ENCODE data around the gene ZNF217. TPM values are rescaled to one million over a fixed set of nuclear protein-coding genes. Genes with fewer than 3 reads are reported as not detected.
"Not testable (repeated sequence)": the region's sequence is repeated elsewhere in the genome, so short reads cannot be mapped to it uniquely, and the experiment has no call there.

The ZNF217 gene
- total and polyA plus RNA-seq, 8 donors: 6.3 to 40.2 (median 25.9) TPM

- H3K4me3 ChIP-seq: no peak overlapping the region
- no peak overlapping the region for H3K27ac ChIP-seq
- H3K36me3 ChIP-seq: peaks cover 12 to 63% (median 58%) of the 10 kb centered on the region in 4 donors
- peak in 1 of 2 donors; percentile 4 for DNase-seq
- 96 to 100% (median 98%) methylated on average over 11 of the region's 11 CpGs for WGBS, 5 donors
- no peaks in the 10 kb centered on the region for H3K9me3 ChIP-seq
- peaks cover 7 to 23% (median 13%) of the 10 kb centered on the region in 4 donors for H3K4me1 ChIP-seq
- H3K27me3 ChIP-seq: no peaks in the 10 kb centered on the region
- TF ChIP-seq CTCF (IDR thresholded peaks at IDR 0.05): no peak
- TF ChIP-seq POLR2A (IDR thresholded peaks at IDR 0.05): no peak
- TF ChIP-seq EP300 (IDR thresholded peaks at IDR 0.05): no peak
- no peak for TF ChIP-seq POLR2AphosphoS5 (IDR thresholded peaks at IDR 0.05)
- intact Hi-C loops (cut with DNase I; ENCODE audit: low total_unique reads): no loop called here
Measured at GRCh38 chr20:53565254-53565653, 28.4 kb downstream of the ZNF217 start.

- H3K4me3 ChIP-seq; H3K27me3 ChIP-seq; DNase-seq; H3K27ac ChIP-seq; intact Hi-C loops (cut with DNase I; ENCODE audit: low total_unique reads); H3K9me3 ChIP-seq; H3K4me1 ChIP-seq: not testable (repeated sequence)
- WGBS, 5 donors: 96 to 98% (median 97%) methylated on average over 8 to 9 of the region's 9 CpGs
- peaks cover 7 to 33% (median 29%) of the 10 kb centered on the region in 4 donors for H3K36me3 ChIP-seq
Measured at GRCh38 chr20:53562104-53562764, 31.4 kb downstream of the ZNF217 start.

GRCh38 chr20:53561505-53561904 lies 32.1 kb downstream of the ZNF217 start:
- Histone ChIP-seq H3K4me3 (no peak overlapping the region), H3K9me3 (no peaks in the 10 kb centered on the region), H3K27me3 (no peaks in the 10 kb centered on the region), H3K27ac (no peak overlapping the region), H3K36me3 (peaks cover 5 to 27% (median 24%) of the 10 kb centered on the region in 4 donors), H3K4me1 (no peaks in the 10 kb centered on the region)
- intact Hi-C loops (cut with DNase I; ENCODE audit: low total_unique reads): no loop called here
- no peak for DNase-seq
- TF ChIP-seq CTCF (IDR thresholded peaks at IDR 0.05) (no peak), EP300 (IDR thresholded peaks at IDR 0.05) (no peak), POLR2A (IDR thresholded peaks at IDR 0.05) (no peak), POLR2AphosphoS5 (IDR thresholded peaks at IDR 0.05) (no peak)
- 86 to 97% (median 93%) methylated on average over 4 to 5 of the region's 5 CpGs for WGBS, 5 donors

GRCh38 chr20:53559816-53560215 lies 33.8 kb downstream of the ZNF217 start:
- no peak for DNase-seq
- intact Hi-C loops (cut with DNase I; ENCODE audit: low total_unique reads): no loop called here
- Histone ChIP-seq H3K4me1 (no peaks in the 10 kb centered on the region), H3K9me3 (no peaks in the 10 kb centered on the region), H3K27me3 (no peaks in the 10 kb centered on the region), H3K27ac (no peak overlapping the region), H3K36me3 (peaks cover 0 to 10% (median 7%) of the 10 kb centered on the region in 4 donors), H3K4me3 (no peak overlapping the region)
- 75 to 96% (median 85%) methylated on average over 7 of the region's 7 CpGs for WGBS, 5 donors
- TF ChIP-seq EP300 (IDR thresholded peaks at IDR 0.05) (no peak), POLR2AphosphoS5 (IDR thresholded peaks at IDR 0.05) (no peak), CTCF (IDR thresholded peaks at IDR 0.05) (no peak)

GRCh38 chr20:53557130-53557529 lies 36.5 kb downstream of the ZNF217 start:
- no peak for DNase-seq

More at GRCh38 chr20:53557130-53557529, 36.5 kb downstream of the ZNF217 start:
- TF ChIP-seq CTCF (IDR thresholded peaks at IDR 0.05) (no peak), POLR2AphosphoS5 (IDR thresholded peaks at IDR 0.05) (no peak), EP300 (IDR thresholded peaks at IDR 0.05) (no peak), POLR2A (IDR thresholded peaks at IDR 0.05) (no peak)
- H3K27ac ChIP-seq: no peak overlapping the region
- no peaks in the 10 kb centered on the region for H3K4me1 ChIP-seq
- intact Hi-C loops (cut with DNase I; ENCODE audit: low total_unique reads): no loop called here
- WGBS, 5 donors: 74 to 100% (median 84%) methylated on average over 3 to 7 of the region's 7 CpGs
- no peaks in the 10 kb centered on the region for H3K9me3 ChIP-seq
- no peaks in the 10 kb centered on the region for H3K27me3 ChIP-seq
- H3K4me3 ChIP-seq: no peak overlapping the region
- peaks cover 0 to 3% (median 0%) of the 10 kb centered on the region in 4 donors for H3K36me3 ChIP-seq
